ENCODE results near the gene UGT1A7.

Gene UGT1A7

GRCh38 chr2:233773854-233774253 is 92.2 kb downstream of the UGT1A7 start:
- Histone ChIP-seq H3K27me3 (ENCODE audit: control insufficient read depth, low read length) (no peaks in the 10 kb centered on the region), H3K4me1 (ENCODE audit: control insufficient read depth, low read length) (no peaks in the 10 kb centered on the region), H3K4me3 (ENCODE audit: low read length) (no peak overlapping the region), H3K9me3 (ENCODE audit: control insufficient read depth, insufficient read depth, low read length) (peaks cover 2% of the 10 kb centered on the region; the same call in 1 of the 2 replicates), H3K4me2 (ENCODE audit: low read length) (no peak overlapping the region), H3K27ac (ENCODE audit: low read depth, low read length) (no peak overlapping the region), H3K36me3 (ENCODE audit: control insufficient read depth, low read length) (no peaks in the 10 kb centered on the region), H3K9me2 (replicated peaks; ENCODE audit: control insufficient read depth, low read length) (no peaks in the 10 kb centered on the region), H4K20me1 (ENCODE audit: control insufficient read depth, insufficient read depth, low read depth, low read length) (no peaks in the 10 kb centered on the region), H3F3A (ENCODE audit: control insufficient read depth, insufficient read depth) (no peaks in the 10 kb centered on the region), H3K79me2 (ENCODE audit: control insufficient read depth, low read length) (no peaks in the 10 kb centered on the region)
- TF ChIP-seq CTCF (IDR thresholded peaks at IDR 0.05; ENCODE audit: low read depth, low read length, poor library complexity, severe bottlenecking) (no peak), EZH2phosphoT487 (IDR thresholded peaks at IDR 0.05; ENCODE audit: borderline replicate concordance, low read length) (no peak)

GRCh38 chr2:233775414-233775813 is 93.7 kb downstream of the UGT1A7 start:
- H3F3A ChIP-seq (ENCODE audit: control insufficient read depth, insufficient read depth), result no peaks in the 10 kb centered on the region
- peaks cover 2% of the 10 kb centered on the region; the same call in 1 of the 2 replicates for H3K9me3 ChIP-seq (ENCODE audit: control insufficient read depth, insufficient read depth, low read length)
- H3K27ac ChIP-seq (ENCODE audit: low read depth, low read length), result no peak overlapping the region
- H3K9me2 ChIP-seq (replicated peaks; ENCODE audit: control insufficient read depth, low read length), result no peaks in the 10 kb centered on the region
- no peak overlapping the region for H3K4me2 ChIP-seq (ENCODE audit: low read length)
- TF ChIP-seq EZH2phosphoT487 (IDR thresholded peaks at IDR 0.05; ENCODE audit: borderline replicate concordance, low read length), result no peak
- TF ChIP-seq CTCF (IDR thresholded peaks at IDR 0.05; ENCODE audit: low read depth, low read length, poor library complexity, severe bottlenecking), result no peak
- no peaks in the 10 kb centered on the region for H4K20me1 ChIP-seq (ENCODE audit: control insufficient read depth, insufficient read depth, low read depth, low read length)
- H3K79me2 ChIP-seq (ENCODE audit: control insufficient read depth, low read length), result no peaks in the 10 kb centered on the region
- H3K4me1 ChIP-seq (ENCODE audit: control insufficient read depth, low read length), result no peaks in the 10 kb centered on the region
- no peaks in the 10 kb centered on the region for H3K36me3 ChIP-seq (ENCODE audit: control insufficient read depth, low read length)
- no peaks in the 10 kb centered on the region for H3K27me3 ChIP-seq (ENCODE audit: control insufficient read depth, low read length)
- no peak overlapping the region for H3K4me3 ChIP-seq (ENCODE audit: low read length)

GRCh38 chr2:233778030-233778429 is 96.3 kb downstream of the UGT1A7 start, which contains the start of gene MROH2A:
MROH2A (plus strand) TSS chr2:233778330; CDS start chr2:233779359, 1,029 bp downstream.
- Histone ChIP-seq H3K9me2 (replicated peaks; ENCODE audit: control insufficient read depth, low read length) (no peaks in the 10 kb centered on the region), H3K4me3 (ENCODE audit: low read length) (no peak within 1 kb of the TSS), H3K9me3 (ENCODE audit: control insufficient read depth, insufficient read depth, low read length) (peaks cover 2% of the 10 kb centered on the region; the same call in 1 of the 2 replicates), H3K79me2 (ENCODE audit: control insufficient read depth, low read length) (no peaks in the 10 kb centered on the region), H3K4me2 (ENCODE audit: low read length) (no peak within 1 kb of the TSS), H3F3A (ENCODE audit: control insufficient read depth, insufficient read depth) (no peaks in the 10 kb centered on the region), H3K27ac (ENCODE audit: low read depth, low read length) (no peak within 1 kb of the TSS), H3K4me1 (ENCODE audit: control insufficient read depth, low read length) (no peaks in the 10 kb centered on the region), H3K27me3 (ENCODE audit: control insufficient read depth, low read length) (0 out of 2 replicates have a peak, but pooled peaks cover 2% of the 10 kb centered on the region), H3K36me3 (ENCODE audit: control insufficient read depth, low read length) (no peaks in the 10 kb centered on the region), H4K20me1 (ENCODE audit: control insufficient read depth, insufficient read depth, low read depth, low read length) (no peaks in the 10 kb centered on the region)
- TF ChIP-seq EZH2phosphoT487 (IDR thresholded peaks at IDR 0.05; ENCODE audit: borderline replicate concordance, low read length) (no peak), CTCF (IDR thresholded peaks at IDR 0.05; ENCODE audit: low read depth, low read length, poor library complexity, severe bottlenecking) (no peak)

All from DOHH2 (cell line).